Measurements from ENCODE around the gene LAD1.
A peak's percentile ranks its signal among the peaks of the same experiment; 100 is the strongest.

LAD1 gene

DNA sequence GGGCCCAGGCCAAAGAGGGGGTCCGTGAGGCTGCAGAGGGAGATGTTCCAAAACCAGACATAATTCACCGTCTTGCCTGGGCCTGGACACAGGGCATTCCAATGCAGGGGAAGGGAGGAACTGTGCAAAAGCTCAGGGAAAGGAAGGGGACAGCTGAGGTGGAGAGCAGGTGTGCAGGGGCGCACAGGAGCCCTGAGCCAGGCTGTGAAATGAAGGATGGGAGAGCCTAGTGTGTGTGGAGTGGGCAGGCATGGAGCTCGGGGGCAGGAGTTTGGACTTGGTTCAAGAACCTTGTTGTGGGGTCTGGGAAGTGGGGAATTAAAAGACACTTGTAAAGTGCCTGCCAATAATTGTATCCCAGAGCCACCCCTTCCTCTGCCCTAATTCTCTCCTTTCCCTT is 20.1 kb upstream of the LAD1 start:
- DNase-seq (ENCODE audit: low read depth in 3 of 3), result no peak

DNA sequence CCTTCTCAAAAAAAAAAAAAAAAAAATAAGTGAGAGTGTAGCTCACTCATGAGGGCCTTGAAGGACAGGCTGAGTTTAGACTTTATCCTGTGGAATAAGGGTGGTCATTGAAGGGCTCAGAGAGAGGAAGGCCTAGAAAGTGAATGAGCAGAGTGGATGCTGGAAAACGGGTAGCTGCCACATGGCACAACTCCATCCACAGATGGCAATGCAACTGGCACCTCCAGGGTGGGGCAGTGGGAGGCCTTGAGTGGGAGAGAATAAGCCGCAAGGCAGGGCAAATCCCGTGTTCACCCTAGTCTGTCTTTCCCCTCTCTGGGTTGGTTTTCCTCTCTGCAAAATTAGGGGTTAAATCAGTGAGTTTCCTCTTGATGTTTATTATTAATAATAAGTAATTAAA is 19.3 kb upstream of the LAD1 start:
- DNase-seq (ENCODE audit: low read depth in 3 of 3), result no peak

DNA sequence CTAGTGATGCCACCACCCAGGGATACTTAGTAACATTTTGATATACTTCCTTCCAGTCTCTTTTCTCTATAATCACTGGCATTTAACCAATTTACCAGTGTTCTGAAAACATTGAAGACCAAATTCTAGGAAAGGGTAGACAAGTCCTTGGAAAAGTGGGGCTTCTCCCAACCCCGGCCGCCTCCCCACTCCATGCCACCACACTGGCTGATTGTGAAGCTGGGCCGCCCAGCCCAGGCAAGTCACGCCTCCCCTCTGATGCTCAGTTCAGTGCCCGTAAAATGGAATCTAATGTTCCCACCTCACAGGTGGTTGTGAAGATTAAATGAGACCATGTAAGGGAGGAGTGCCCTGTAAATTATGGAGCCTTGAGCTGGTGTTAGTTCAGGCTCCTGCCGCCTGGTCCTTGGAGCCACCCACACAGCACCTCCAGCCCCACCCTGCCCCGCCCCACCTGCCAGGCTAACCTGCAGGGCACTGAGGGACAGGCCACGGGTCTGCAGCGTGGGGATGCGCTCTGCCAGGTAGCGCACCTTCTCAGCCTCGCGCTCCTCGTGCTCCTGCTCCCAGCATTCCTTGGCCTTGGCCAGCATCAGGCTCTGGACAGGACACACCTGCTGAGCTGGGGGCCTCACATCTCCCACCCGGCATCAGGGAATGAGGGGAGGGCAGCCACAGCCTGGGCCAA is 15.1 kb upstream of the LAD1 start:
- no peak for DNase-seq (ENCODE audit: low read depth in 3 of 3)

- DNase-seq (ENCODE audit: low read depth in 3 of 3), result no peak
Measured at GRCh38 chr1:201411292-201411691, 12.2 kb upstream of the LAD1 start.

DNA sequence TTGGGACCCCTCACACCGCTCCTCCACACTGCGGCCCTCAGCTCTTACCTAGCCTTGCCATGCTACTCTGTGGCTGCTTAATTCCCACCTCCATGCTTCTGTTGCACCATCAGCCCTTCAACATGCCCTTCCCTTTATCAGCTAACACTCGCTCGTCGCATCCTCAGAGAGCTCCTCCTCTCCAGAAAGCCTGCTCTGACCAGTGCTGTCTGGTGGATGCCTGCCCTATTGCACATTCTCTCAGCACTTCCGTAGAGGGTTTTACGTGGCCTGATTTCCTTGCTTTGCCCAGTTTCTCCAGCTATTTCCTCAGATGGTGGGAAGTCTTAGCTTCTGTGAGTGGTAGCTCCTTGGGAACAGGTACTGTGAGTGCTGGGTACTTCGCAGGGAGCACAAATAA is 10.3 kb upstream of the LAD1 start:
- DNase-seq (ENCODE audit: low read depth in 3 of 3), result no peak

DNA sequence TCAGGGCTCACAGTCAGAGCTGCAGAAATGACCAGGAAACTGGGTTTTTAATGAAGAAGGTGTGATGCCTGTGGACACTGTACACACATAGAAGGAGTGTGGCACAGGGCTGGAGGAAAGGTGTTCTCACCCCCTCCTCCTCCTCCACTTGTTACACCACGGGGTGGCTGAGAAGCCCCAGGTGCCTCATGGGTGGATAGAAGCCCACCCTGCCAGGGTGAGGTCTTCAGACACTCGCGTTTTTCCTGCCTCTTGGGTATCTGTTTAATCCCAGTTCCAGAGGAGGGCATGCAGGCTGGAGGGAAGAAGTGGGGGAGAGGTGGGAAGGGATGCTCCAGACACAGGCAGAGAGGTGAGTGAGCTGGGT is 9.7 kb upstream of the LAD1 start:
- DNase-seq (ENCODE audit: low read depth in 3 of 3), result no peak

- peak; percentile 15 to 51 (median 42) for DNase-seq (ENCODE audit: low read depth in 3 of 3)
Measured at GRCh38 chr1:201408176-201408833, 9.2 kb upstream of the LAD1 start.

- no peak for DNase-seq (ENCODE audit: low read depth in 3 of 3)
Measured at GRCh38 chr1:201406831-201407406, 7.8 kb upstream of the LAD1 start.

DNA sequence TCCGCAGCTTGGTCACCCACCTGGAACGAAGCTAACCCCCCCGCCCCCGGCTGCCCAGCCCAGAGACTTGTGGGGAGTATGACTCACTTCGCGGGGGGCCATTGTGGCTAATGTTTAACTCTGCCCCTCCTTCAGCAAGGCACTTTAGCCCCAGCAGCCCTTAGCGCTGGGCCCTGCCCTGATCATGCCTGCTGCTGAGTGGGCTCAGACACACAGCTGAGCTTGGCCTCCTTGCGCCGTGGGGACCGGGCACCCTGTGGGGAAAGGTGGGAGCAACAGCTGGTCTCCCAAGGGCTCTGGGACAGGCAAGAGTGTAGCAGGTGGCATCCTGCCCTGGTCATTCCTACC is 6.3 kb upstream of the LAD1 start:
- no peak for DNase-seq (ENCODE audit: low read depth in 3 of 3)

DNA sequence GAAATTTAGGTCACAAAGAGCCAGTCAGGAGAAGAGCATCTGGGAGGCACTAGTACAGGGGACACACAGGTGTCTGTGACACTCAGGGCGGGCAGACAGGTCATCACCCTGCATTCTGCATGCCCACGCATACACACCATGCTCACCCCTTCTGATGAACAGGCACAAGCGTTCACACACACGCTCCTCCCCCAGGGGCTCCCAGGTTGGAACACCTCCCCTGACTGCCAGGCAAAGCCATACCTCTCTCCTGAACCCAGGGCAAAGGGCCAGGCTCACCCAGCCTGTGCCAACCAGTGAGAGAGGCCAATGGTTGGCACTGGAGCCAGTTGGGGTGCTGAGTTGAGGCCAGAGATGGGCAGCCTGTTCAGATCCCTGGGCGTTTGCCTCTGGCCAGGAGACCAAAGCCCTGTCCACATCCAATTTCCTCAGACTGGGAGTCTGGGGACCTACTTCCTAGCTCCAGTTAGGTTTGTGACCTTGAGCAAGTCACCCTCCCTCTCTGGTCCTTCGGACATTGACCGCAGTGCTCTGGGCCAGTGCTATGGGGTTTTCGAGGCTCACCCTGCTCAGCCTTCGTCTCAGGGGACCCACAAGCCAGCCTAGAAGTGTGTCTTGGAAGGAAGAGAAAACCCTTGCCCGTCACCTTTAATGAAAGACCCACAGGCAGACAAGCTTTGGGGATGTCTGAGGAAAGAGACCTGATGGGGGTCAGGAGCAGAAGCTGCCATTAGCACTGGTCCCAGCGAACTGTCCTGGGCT is 5.8 kb upstream of the LAD1 start:
- no peak for DNase-seq (ENCODE audit: low read depth in 3 of 3)

- no peak for DNase-seq (ENCODE audit: low read depth in 3 of 3)
Measured at GRCh38 chr1:201404055-201404454, 4.9 kb upstream of the LAD1 start.

- DNase-seq (ENCODE audit: low read depth in 3 of 3), result no peak
Measured at GRCh38 chr1:201403359-201403758, 4.2 kb upstream of the LAD1 start.

DNA sequence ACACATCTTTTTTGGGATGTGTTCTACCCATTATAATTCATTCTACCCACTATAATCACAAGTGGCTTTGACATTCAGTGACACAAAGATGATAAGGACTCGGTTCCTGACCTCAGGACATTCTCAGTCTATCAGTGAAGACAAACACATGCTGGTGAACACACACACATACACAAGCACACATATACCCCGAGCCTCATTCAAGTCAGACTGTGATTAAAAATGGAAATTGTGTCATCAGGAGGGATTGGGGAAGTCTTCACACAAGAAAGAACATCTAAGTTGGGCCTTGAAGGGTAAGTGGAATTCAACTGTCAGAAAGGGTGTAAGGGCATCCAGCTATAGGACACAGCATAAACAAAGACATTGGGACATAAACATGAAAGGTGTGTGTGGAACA is 2.6 kb upstream of the LAD1 start:
- DNase-seq (ENCODE audit: low read depth in 3 of 3), result no peak

GRCh38 chr1:201400852-201401230 is 1.7 kb upstream of the LAD1 start:
- no peak for DNase-seq (ENCODE audit: low read depth in 3 of 3)

- no peak for DNase-seq (ENCODE audit: low read depth in 3 of 3)
Measured at GRCh38 chr1:201400212-201400851, 1.2 kb upstream of the LAD1 start.

DNA sequence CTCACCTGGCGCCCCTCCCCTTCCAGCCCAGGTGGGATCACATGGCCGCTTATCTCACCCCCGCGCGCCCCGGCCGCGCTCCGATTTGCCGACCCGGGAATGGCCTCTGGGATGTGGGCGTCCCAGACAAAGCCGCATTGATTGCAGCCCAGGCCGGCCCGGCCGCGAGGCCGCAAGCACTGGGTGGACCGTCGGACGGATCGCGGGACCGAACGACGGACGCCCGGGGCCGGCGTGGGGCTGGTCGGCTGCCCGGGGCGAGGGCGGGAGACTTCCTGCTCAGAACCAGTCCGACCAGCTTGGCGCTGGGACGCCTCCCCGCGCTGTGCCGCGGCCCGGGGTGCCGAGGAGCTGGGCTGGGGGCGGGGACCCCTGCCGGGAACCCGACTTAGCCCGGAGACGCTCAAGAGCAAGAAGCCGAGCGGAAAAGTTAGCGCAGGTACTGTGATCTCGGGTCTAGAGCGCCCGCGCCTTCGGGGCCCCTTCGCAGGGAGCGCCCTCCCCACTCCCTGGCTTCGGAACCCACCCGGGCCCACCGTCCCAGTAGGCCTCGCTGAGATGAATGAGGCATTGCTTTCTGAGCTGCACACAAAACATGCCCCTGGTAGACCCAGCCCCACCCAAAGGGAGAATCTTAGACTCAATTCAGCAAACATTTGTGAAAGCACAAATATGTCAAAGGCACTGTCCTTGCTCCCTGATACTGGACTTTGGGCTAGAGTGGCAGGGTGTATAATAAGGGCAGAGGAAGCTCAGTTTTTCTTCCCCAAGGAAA is 415 bp upstream of the LAD1 start:
- no peak for DNase-seq (ENCODE audit: low read depth in 3 of 3)

DNA sequence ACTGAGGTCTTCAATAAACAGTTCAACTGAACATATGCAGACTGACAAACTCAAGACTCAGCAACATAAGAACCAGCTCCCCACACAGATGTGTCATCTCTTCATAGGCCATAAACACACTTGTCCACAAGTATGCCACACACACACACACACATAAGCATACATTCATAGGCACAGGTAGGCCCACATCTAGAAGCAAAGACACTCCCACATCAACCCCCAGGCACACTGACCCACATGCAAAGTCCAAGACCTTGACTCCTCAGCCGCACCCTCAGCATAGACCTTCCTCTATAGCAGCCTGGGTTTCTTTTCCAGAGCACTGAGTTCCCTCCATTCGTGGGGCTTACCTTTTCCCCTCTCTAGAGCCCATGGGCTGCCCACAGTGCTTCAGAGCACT is 1.4 kb downstream of the LAD1 start:
- DNase-seq (ENCODE audit: low read depth in 3 of 3), result no peak

- no peak for DNase-seq (ENCODE audit: low read depth in 3 of 3)
Measured at GRCh38 chr1:201396861-201397464, 2.2 kb downstream of the LAD1 start.

DNA sequence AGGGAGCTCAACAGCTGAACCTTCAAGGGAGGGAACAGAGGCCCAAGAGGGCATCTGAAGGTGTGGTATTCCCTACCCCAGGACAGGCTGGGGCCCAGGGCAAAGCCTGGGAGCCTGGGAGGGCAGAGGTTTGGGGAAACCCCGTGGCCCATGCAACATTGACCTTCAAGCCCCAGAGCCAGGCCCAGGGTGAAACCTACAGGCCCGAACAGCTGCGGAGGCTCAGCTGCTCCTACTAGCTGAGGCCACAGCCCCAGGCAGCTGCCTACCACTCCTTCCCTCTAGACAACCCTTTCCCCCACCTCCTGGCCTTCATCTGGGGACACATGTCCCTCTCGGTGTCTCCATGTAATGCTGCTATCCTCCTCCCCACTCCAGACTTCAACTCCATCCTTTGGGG is 3.2 kb downstream of the LAD1 start:
- no peak for DNase-seq (ENCODE audit: low read depth in 3 of 3)

- DNase-seq (ENCODE audit: low read depth in 3 of 3), result no peak
Measured at GRCh38 chr1:201394591-201394990, 4.5 kb downstream of the LAD1 start.

- no peak for DNase-seq (ENCODE audit: low read depth in 3 of 3)
Measured at GRCh38 chr1:201393076-201393475, 6.0 kb downstream of the LAD1 start.
